ENCODE results near the gene LRRC51.

The LRRC51 gene

GRCh38 chr11:72120930-72121329 is 40.3 kb downstream of the LRRC51 start:
- no peak for DNase-seq (ENCODE audit: low spot score)
- H3K27ac ChIP-seq = no peak overlapping the region
- TF ChIP-seq, protein P1, sequence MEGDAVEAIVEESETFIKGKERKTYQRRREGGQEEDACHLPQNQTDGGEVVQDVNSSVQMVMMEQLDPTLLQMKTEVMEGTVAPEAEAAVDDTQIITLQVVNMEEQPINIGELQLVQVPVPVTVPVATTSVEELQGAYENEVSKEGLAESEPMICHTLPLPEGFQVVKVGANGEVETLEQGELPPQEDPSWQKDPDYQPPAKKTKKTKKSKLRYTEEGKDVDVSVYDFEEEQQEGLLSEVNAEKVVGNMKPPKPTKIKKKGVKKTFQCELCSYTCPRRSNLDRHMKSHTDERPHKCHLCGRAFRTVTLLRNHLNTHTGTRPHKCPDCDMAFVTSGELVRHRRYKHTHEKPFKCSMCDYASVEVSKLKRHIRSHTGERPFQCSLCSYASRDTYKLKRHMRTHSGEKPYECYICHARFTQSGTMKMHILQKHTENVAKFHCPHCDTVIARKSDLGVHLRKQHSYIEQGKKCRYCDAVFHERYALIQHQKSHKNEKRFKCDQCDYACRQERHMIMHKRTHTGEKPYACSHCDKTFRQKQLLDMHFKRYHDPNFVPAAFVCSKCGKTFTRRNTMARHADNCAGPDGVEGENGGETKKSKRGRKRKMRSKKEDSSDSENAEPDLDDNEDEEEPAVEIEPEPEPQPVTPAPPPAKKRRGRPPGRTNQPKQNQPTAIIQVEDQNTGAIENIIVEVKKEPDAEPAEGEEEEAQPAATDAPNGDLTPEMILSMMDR (IDR thresholded peaks at IDR 0.05) = no peak
- no peak overlapping the region for H3K4me3 ChIP-seq

DNA sequence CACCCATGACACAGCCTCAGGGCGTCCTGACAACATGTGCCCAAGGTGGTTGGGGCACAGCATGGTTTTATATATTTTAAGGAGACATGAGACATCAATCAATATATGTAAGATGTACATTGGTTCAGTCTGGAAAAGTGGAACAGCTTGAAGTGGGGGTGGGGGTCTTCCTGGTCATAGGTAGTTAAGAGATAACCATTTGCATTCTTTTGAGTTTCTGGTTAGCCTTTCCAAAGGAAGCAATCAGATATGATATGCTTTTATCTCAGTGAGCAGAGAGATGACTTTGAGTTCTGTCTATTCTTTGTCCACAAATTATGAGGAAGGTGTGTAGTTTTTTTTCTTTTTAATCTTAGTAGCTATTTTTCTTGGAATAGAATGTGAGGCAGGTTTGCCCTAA is 42.0 kb downstream of the LRRC51 start:
- TF ChIP-seq, protein P1 (IDR thresholded peaks at IDR 0.05) = no peak
- no peak overlapping the region for H3K4me3 ChIP-seq
- no peak for DNase-seq (ENCODE audit: low spot score)
- no peak overlapping the region for H3K27ac ChIP-seq

DNA sequence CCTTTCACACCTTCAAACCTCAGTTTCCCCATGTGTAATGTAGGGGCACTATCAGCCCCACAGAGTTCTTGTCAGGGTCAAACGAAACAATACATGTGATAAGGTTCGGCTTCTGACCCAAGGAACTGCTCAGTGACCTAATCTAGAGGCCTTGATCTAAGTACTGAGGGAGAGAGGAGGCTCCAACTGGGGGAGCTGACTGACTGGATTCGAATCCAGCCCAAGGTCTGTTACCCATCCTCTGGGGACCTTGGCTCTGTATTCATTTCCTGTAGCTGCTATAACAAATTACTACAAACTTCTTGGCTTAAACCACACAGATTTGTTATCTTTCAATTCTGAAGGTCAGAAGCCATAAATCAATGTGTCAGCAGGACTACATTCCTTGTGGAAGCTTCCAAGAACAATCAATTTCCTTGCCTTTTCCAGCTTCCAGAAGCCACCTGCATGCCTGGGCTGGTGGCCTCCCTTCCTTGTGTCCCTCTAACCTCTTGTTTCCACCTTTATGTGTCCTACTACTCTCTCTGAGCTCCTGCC is 42.5 kb downstream of the LRRC51 start:
- DNase-seq (ENCODE audit: low spot score) = no peak
- no peak overlapping the region for H3K27ac ChIP-seq
- H3K4me3 ChIP-seq = no peak overlapping the region
- TF ChIP-seq, protein P1 (IDR thresholded peaks at IDR 0.05) = no peak

DNA sequence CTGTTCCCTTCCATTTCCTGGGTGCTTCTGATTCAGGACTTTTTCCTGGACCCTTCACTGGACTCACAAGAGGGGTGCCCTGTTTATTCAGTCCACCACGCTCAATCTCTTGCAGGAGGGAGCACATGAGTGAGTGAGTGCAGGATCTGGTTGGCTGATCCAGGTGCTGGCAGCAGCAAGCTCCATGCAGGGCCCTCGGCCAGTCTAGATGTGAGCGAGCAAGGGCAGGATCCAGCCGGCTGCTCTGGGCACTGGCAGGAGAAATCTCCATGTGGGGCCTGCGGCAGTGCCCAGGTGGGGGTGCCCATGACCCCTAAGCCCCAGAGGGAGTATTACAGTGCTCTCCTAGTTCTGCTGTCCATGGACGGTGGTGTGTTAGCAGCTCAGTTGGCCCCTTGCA is 43.4 kb downstream of the LRRC51 start:
- TF ChIP-seq, protein P1 (IDR thresholded peaks at IDR 0.05) = no peak
- DNase-seq (ENCODE audit: low spot score) = no peak
- no peak overlapping the region for H3K27ac ChIP-seq
- no peak overlapping the region for H3K4me3 ChIP-seq

GRCh38 chr11:72125956-72126355 is 45.3 kb downstream of the LRRC51 start:
- TF ChIP-seq, protein P1 (IDR thresholded peaks at IDR 0.05) = no peak
- no peak for DNase-seq (ENCODE audit: low spot score)
- Histone ChIP-seq H3K27ac (no peak overlapping the region), H3K4me3 (no peak overlapping the region)

GRCh38 chr11:72127923-72128322 is 47.3 kb downstream of the LRRC51 start:
- TF ChIP-seq, protein P1 (IDR thresholded peaks at IDR 0.05) = no peak
- Histone ChIP-seq H3K4me3 (no peak overlapping the region), H3K27ac (no peak overlapping the region)
- DNase-seq (ENCODE audit: low spot score) = no peak

- Histone ChIP-seq H3K4me3 (no peak overlapping the region), H3K27ac (no peak overlapping the region)
- DNase-seq (ENCODE audit: low spot score) = peak; percentile 4
- TF ChIP-seq, protein P1 (IDR thresholded peaks at IDR 0.05) = no peak
Measured at GRCh38 chr11:72129381-72129780, 48.7 kb downstream of the LRRC51 start.

Data from coronary artery (tissue), 2 donors.